NCI-H446 treated with DMSO at 0.1 percent for 48 hours (cell line): ENCODE data around the gene NEDD4.
"Not testable (repeated sequence)": the region's sequence is repeated elsewhere in the genome, so short reads cannot be mapped to it uniquely, and the experiment has no call there.

ENCODE experiments used
- DNase-seq: peaks from one replicate; lab custom pipeline; 2025; lab: John Stamatoyannopoulos, UW

Gene NEDD4

DNA sequence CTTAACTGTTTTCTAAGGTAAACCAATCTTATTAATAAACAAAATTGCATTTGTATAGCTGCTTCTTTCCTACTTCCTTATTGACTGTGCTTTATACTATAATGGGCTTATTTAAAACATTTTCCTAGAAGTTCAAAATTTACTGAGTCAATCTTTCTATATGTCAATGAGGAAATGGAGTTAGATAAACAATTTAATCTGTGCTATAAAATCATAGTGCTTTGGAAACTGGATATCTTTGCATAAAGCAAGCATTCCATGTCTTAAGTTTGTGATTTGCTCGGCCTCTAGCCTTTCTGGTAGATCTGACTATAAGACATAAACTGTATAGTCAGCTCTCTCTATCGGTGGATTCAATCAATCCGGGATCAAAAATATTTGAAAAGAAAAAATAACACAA, 99.6 kb downstream of the NEDD4 start:
- DNase-seq, result no peak

DNA sequence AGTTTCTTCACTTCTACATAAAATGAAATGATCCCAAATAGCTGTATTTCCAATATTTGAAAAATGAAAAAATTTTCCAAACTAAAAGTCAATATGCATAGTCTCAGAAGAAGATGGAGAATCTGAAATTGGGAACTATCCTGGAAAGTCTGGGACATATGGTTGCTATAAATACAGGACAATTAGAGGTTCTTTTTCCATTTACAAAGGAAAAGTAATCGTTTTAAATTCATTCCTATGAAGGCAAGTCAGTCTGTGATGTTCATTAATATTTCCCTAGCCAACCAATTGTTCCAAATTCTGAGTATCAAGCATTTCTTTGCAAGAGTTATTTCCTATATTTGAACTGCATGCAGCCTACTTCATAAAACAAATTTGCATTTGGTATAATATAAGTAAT, 102.2 kb downstream of the NEDD4 start:
- DNase-seq, result no peak

DNA sequence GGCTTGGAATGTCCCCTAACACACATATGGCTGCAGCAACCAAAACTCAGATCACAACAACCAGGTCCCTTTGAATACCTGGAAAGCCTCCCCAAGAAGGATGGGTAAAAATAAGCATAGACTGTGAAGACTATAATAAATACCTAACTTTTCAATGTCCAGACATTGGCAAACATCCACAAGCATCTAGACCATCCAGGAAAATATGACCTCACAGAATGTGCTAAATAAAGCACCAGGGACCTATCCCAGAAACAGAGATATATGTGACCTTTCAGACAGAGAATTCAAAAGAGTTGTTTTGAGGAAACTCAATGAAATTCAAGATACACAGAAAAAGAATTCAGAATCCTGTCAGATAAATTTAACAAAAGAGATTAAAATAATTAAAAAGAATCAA, 109.2 kb downstream of the NEDD4 start:
- DNase-seq, result no peak

DNA sequence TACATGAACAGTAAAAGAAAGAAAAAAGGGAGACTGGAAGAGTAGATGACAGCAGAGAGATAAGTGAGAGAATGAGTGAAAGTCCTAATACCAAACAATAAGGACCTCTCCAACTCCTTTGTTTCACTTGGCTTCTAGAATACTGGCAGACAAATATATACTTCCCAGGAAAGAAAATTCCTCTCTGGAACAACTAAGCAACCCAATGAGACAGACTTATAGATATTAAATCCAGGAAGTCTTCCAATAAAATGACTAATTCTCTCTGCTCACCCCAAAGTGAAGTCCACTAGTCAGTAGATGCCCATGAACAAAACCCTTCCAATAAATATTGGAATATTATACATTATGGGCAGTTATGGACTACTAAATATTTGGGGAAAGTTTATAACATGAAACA, 114.2 kb downstream of the NEDD4 start:
- DNase-seq, result no peak

DNA sequence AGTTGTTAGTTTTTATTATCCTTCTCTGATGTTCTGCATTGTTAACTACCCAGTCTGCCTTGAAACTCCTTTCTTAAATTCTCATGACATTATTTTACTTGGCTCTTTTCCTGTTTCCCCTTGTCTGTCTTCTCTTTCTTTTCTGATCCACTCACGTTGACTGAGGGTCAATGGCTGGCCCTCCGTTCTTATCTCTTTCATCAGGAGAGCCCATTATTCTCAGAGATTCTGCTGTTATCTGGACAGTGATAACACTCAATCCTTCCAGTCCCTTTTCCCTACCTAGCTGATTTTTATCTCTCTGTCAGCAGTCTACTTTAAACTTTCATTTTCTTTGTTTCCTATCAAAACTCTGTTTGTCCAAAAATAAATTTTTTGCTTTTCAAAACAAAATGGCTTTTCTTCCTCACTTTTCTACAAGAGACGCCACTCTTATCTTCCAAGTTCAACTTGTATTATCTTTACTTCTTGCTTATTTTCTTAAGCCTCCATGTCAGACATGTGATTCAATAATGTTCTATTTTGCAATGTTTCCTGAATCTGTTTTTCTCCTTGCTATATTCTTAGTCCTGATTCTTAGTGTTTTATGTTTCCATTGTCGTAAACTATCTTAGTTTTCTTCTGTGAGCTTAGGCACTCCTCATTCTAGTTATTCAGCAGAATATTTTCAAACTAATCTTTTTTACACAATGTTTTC, 120.2 kb downstream of the NEDD4 start:
- no peak for DNase-seq

GRCh38 chr15:55872471-55872870, 120.9 kb downstream of the NEDD4 start:
- DNase-seq, result no peak

DNA sequence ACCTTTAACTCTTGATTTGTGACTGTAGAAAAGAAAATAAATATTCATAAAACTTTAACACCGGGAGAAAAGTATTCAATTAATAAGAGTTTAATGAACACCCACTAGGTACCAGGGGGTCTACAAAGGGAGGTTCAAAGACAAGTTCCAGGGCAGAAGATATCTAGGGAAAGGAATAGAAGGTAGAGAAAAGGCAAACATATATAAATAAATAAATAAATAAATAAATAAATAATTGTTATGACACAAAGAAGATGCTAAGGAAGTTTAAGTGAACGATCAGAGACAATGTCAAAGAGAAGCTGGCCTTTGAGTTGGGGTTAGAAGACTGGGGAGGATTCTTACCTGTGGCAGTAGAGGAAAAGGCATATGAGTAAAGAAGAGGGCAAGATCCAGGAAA, 123.8 kb downstream of the NEDD4 start:
- no peak for DNase-seq

DNA sequence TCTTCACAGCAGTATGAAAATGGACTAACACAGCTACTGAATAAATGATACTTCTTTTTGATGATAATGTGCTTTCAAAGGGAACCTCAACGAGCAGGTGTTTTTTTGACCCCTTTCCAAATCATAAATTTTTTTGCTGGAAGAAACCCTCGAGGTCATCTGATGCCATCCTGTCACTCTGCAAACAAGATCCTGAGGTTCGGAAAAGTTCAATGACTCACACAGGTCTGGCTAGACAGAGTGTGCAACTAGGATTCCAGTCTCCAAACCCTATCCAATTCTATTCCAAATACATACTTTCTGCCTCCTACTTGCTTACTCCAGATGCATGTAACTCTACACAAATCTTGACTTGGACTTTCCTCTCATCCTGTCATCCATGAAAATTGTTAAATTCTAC, 124.7 kb downstream of the NEDD4 start:
- DNase-seq, result no peak

DNA sequence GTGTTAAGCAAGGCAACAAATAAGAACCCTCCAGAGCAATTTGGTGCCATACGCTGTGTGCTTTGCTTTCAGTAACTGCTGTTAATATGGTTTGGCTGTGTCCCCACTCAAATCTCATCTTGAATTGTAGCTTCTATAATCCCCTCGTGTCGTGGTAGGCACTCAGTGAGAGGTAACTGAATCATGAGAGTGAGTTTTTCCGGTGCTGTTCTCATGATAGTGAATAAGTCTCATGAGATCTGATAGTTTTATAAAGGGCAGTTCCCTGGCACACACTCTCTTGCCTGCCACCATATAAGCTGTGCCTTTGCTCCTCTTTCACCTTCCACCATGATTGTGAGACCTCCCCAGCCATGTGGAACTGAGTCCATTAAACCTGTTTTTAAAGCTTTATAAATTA, 125.1 kb downstream of the NEDD4 start:
- DNase-seq, result not testable (repeated sequence)

DNA sequence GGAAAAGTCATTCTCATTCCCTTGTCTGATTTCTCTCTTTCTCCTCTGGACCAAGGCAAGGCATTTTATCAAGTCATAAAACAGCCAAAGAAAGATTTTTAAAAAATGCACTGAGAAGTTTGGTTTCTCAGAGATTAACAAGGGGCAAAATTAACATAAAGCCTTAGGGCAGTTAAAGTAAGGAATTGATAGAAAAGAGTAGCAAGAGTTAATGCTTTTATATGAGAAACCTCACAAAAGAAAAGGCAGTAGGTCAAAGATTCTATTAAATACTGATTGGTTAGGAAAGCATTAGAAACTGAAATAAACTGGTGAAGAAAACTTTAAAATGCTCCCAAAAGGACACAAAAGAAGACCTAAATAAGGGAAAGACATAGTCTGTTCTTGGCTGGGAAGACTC, 129.5 kb downstream of the NEDD4 start:
- no peak for DNase-seq

- no peak for DNase-seq
These were observed 132.3 kb downstream of the NEDD4 start for GRCh38 chr15:55861115-55861514.

GRCh38 chr15:55860468-55860867, 132.9 kb downstream of the NEDD4 start:
- DNase-seq, result no peak

GRCh38 chr15:55859681-55860080, 133.7 kb downstream of the NEDD4 start:
- DNase-seq, result no peak

GRCh38 chr15:55858661-55859060, 134.8 kb downstream of the NEDD4 start:
- no peak for DNase-seq

DNA sequence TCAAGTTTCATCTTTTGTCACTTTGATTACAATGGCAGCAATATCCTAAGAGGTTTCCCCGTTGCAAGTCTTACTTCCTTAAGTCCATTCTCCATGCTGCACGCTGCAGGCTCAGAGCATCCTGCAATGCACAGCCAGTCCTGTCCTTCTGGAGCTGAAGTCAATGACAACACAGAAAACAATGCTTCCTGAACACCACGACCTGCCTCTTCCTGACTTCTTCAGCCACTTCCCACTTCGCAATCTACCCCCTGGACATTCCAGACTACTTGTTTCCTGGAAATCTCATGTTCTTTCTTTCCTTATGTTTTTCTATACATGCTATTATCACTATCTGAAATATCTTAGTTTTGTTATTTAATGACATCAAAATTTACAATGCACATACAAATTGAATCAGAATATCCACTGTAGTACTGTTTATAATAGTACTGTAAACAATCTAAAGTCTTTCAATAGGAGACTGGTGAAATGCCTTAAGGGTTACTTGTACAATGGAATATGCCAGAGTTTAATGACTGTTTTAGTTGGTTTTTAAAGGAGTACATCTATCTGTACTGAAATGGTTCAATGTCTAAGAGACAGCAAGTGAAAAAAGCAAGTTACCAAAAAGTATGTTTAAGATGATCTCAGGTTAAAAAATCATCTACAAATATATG, 136.8 kb downstream of the NEDD4 start:
- no peak for DNase-seq

GRCh38 chr15:55853134-55853533, 140.3 kb downstream of the NEDD4 start:
- DNase-seq, result no peak

DNA sequence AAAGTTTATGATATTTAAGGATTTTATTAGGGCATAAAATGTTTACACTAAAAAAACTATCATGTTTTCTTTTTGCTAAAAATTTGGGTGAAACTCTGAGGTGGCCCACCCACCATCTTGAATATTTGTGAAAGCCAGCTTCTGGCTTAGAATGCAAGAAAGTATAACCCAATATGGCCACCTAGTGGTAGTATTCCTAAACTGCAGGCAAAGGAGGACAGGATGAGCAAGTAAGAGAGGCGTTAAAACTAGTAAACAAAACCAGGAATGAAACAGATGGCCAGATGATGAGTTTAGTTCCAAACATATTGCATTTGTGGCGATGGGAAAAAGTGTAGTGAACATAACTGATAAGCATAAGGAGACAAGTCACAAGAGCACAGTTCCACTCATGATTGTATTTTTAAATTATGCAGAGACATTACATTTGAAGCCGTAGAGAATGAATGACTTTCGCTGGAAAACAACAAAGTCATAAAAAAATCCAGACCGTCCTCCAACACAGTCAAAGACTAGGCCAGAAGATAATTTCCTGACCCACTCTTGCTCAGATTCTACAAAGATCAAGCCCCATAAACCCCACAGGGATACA, 147.2 kb downstream of the NEDD4 start:
- peak; percentile 51 for DNase-seq

DNA sequence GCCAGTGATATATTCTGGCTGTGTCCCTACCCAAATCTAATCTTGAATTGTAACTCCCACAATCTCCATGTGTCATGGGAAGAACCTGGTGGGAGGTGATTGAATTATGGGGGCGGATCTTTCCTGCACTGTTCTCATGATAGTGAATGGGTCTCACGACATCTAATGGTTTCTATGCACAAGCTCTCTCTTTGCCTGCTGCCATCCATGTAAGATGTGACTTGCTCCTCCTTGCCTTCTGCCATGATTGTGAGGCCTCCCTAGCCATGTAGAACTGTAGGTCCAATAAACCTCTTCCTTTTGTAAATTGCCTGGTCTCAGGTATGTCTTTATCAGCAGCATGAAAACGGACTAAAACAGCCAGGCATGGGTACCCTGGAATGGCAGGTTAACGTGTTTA, 150.5 kb downstream of the NEDD4 start:
- not testable (repeated sequence) for DNase-seq

DNA sequence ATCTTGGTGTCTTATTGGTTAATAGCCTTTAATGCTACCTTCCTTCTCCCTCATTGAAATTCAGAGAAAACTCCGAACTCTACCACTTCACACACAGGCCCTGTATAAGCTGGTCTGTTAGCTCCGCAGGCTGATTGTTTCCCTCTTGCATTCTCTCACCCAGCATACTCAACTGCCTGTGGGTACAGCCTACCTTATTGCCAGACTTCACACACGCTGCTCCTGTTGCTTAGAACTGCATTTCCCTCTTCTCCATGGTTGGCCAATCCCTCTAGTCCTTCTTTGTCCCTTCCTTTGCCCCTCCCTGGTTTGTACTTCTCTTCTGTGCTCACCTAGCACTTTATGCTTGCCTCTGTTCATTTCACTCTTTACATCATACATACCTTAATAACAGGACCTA, 157.5 kb downstream of the NEDD4 start:
- no peak for DNase-seq

DNA sequence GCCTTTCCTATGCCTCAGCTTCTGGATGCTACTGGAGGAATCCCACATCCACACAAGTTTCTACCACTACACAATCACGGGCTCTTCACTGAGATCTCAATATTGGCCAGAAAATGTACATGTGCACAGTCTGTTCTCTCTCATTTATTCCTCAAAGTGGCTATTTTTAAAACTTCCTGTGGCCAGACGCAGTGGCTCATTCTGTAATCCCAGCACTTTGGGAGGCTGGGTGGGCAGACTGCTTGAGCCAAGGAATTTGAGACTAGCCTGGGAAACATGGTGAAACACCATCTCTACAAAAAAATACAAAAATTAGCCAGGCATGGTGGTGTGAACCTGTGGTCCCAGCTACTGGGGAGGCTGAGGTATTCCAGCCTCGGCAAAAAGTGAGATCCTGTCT, 159.1 kb downstream of the NEDD4 start:
- DNase-seq, result no peak

DNA sequence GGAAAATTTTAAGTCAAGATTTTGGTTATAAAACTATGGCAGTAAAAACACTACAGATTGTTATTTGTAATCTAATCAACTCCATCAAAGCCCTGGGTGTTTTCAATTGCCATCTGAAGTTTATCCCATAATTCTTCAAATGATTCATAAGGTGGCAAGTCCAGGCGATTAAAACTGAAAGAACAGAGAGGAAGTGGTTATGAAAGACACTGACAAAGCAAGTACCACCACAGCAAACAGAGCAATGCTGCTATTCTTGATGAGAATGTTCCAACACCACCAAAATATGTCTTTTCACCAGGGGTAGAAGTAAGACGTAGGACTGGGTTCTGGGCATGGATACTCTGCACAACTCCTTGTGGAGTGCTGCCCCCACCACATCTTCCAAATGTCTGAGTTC, 163.6 kb downstream of the NEDD4 start:
- DNase-seq, result no peak

DNA sequence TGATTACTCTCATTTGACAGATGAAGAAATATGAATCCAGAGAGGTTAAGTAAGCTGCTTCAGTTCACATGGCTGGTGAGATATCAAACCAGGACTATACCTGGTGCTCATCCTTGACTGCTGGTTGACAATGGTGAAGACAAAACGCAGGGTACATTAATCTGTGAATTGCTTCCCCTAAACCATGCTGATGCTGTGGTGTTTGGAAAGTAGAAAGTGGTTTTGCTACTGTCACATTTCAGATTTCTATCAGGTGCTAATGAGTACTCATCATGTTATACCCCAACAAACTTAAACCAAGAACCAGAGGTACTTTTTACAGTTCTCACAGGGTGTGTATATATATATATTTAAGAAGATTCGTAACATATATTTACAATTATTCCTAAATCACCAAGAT, 165.5 kb downstream of the NEDD4 start:
- no peak for DNase-seq

GRCh38 chr15:55827204-55827603, 166.2 kb downstream of the NEDD4 start:
- DNase-seq, result no peak
